ENCODE measurements around the gene MESP1. TPM values are rescaled to one million over a fixed set of nuclear protein-coding genes. Genes with fewer than 3 reads are reported as not detected.

Gene MESP1
- total and polyA plus RNA-seq, 5 donors = 3.4 to 8.3 (median 7.4) TPM

DNA sequence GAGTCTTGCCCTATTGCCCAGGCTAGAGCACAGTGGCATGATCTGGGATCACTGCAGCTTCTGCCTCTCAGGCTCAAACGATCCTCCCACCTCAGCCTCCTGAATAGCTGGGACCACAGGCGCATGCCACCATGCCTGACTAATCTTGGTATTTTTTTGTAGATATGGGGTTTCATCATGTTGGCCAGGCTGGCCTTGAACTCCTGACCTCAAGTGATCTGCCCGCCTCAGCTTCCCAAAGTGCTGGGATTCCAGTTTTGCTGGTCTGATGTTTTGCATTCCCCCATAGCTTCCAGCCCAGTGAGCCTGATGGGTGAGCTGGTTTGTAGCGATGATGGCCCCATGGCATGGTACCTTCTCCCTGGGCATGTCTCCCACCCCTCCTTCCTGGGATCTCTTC lies 4.7 kb upstream of the MESP1 start:
- no peak for ATAC-seq
- WGBS = 84% methylated on average over 4 of the region's 4 CpGs
- Histone ChIP-seq H3K4me1 (ENCODE audit: control insufficient read depth, insufficient read depth, low read length) (no peaks in the 10 kb centered on the region), H3K4me3 (ENCODE audit: low read length) (no peak overlapping the region), H3K27me3 (ENCODE audit: control insufficient read depth, insufficient read depth) (no peaks in the 10 kb centered on the region), H3K27ac (ENCODE audit: low read length) (no peak overlapping the region), H3K9me3 (ENCODE audit: control insufficient read depth, low read length) (no peaks in the 10 kb centered on the region)
- DNase-seq = no peak
- intact Hi-C loops (cut with DNase I) = no loop called here

DNA sequence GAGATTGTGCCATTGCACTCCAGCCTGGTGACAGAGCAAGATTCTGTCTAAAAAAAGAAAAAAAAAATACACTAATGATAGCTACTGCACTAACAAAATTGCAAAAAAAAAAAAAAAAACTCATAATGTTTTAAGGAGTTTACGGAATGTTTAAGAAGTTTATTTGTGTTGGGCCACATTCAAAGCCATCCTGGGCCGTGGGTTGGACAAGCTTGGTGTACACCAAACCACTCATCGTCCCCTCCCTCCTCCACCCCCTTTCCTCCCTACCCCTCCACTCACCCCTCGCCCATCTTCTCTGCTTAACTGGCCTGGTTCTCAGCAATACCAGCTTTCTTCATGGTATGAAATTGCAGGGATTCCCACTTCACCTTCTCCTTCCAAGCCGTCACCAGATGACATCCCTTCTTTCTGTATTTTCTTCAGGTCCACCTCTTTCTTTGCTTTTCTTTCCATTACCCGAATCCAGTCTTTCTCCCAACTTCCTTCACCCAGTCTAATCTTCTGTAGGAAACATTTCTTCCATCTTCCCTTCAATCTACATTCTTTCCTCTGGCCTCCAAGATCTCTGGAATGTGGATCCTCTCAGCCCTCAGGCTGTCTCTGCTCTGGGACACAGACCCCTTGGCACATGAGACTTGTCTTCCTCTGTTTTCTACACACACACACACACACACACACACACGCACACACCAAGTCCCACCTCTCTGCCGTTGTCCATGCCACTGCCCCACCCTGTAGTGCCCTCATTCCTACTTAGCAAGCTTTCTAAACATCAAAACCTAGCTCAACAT lies 3.5 kb upstream of the MESP1 start:
- H3K4me1 ChIP-seq (ENCODE audit: control insufficient read depth, insufficient read depth, low read length) = no peaks in the 10 kb centered on the region
- H3K27ac ChIP-seq (ENCODE audit: low read length) = no peak overlapping the region
- WGBS = 65% methylated on average over 8 of the region's 8 CpGs
- no peaks in the 10 kb centered on the region for H3K27me3 ChIP-seq (ENCODE audit: control insufficient read depth, insufficient read depth)
- no peaks in the 10 kb centered on the region for H3K9me3 ChIP-seq (ENCODE audit: control insufficient read depth, low read length)
- H3K4me3 ChIP-seq (ENCODE audit: low read length) = no peak overlapping the region
- no peak for ATAC-seq
- DNase-seq = no peak
- intact Hi-C loops (cut with DNase I) = no loop called here

DNA sequence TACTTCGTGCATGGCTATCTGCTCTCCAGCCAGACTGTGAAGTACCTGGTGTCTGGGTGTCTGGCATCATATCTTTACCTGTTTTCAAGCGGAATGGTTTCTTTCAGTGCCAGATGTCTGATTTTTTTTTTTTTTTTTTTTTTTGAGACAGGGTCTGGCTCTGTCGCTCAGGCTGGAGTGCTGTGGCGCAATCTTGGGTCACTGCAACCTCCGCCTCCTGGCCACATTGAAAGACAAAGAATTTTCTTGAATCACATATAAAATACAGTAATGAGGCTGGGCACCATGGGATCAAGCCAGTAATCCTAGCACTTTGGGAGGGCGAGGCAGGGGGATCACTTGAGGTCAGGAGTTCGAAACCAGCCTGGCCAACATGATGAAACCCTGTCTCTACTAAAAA lies 2.8 kb upstream of the MESP1 start:
- 81% methylated on average over 7 of the region's 7 CpGs for WGBS
- intact Hi-C loops (cut with DNase I) = no loop called here

GRCh38 chr15:89751748-89752147 lies 699 bp upstream of the MESP1 start:
- no peaks in the 10 kb centered on the region for H3K4me1 ChIP-seq (ENCODE audit: control insufficient read depth, insufficient read depth, low read length)
- H3K27ac ChIP-seq (ENCODE audit: low read length) = no peak overlapping the region
- no peak overlapping the region for H3K4me3 ChIP-seq (ENCODE audit: low read length)
- ATAC-seq = no peak
- WGBS = 90% methylated on average over 5 of the region's 5 CpGs
- no peaks in the 10 kb centered on the region for H3K27me3 ChIP-seq (ENCODE audit: control insufficient read depth, insufficient read depth)
- intact Hi-C loops (cut with DNase I) = no loop called here
- no peaks in the 10 kb centered on the region for H3K9me3 ChIP-seq (ENCODE audit: control insufficient read depth, low read length)
- no peak for DNase-seq

More for the DNA sequence above, 2.8 kb upstream of the MESP1 start:
- Histone ChIP-seq H3K9me3 (ENCODE audit: control insufficient read depth, low read length) (no peaks in the 10 kb centered on the region), H3K27ac (ENCODE audit: low read length) (no peak overlapping the region), H3K27me3 (ENCODE audit: control insufficient read depth, insufficient read depth) (no peaks in the 10 kb centered on the region), H3K4me1 (ENCODE audit: control insufficient read depth, insufficient read depth, low read length) (no peaks in the 10 kb centered on the region), H3K4me3 (ENCODE audit: low read length) (no peak overlapping the region)
- no peak for DNase-seq
- ATAC-seq = no peak

DNA sequence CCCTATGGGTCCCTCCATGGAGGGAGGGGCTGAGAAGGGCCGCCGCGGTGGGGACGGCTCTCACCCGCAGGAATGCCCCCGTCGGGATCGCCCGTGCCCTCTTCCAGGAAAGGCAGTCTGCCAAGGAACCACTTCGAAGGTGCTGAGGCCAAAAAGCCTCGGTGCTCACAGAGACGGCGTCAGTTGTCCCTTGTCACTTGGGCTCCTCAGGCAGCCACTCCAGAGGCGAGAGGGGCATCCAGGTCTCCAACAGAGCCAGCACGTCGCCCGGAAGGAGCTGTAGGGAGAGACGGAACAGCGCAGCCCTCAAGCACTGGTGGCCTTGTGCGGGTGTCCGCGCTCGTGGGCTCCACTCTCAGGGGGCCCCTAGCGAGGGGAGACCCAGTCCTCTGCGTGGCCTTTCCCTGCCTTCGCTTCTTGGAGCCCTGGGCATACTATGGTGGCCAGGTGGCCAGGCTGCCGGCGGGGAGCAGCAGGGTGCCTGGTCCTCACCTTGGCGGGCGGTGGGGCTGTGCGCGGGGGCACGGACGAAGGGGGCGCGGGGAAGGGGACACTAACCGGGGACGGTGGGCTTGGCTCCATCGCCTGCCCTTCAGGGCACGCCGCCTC lies 994 bp downstream of the MESP1 start:
- 4% methylated on average over 41 of the region's 41 CpGs for WGBS
- peak; percentile 17 for ATAC-seq
- no peaks in the 10 kb centered on the region for H3K9me3 ChIP-seq (ENCODE audit: control insufficient read depth, low read length)
- peak overlapping the region; percentile 26 for H3K4me3 ChIP-seq (ENCODE audit: low read length)
- H3K27me3 ChIP-seq (ENCODE audit: control insufficient read depth, insufficient read depth) = no peaks in the 10 kb centered on the region
- intact Hi-C loops (cut with DNase I) = no loop called here
- H3K4me1 ChIP-seq (ENCODE audit: control insufficient read depth, insufficient read depth, low read length) = no peaks in the 10 kb centered on the region
- H3K27ac ChIP-seq (ENCODE audit: low read length) = no peak overlapping the region
- peak in 1 of 3 donors; percentile 51 for DNase-seq

DNA sequence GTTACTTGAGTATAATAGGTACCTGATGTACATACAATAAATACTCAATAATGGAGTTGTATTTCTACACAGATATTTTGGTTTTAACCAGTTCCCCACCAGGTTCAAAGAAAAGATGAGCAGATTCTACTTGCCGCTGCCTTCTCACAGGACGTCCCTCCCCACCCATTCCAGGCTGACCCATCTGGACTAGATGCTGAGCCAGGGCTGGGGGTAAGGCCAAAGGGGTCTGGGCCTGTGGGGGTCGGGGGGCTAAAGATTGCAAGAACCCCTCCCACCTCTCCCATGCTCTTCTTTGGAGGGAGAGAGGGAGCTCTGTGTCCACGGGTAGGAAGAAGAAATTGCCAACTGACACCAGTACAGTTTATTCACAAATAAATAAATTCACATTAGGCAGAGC lies 1.5 kb downstream of the MESP1 start:
- intact Hi-C loops (cut with DNase I) = no loop called here
- H3K4me1 ChIP-seq (ENCODE audit: control insufficient read depth, insufficient read depth, low read length) = no peaks in the 10 kb centered on the region
- no peaks in the 10 kb centered on the region for H3K9me3 ChIP-seq (ENCODE audit: control insufficient read depth, low read length)
- H3K27ac ChIP-seq (ENCODE audit: low read length) = no peak overlapping the region
- no peak for ATAC-seq
- WGBS = 70% methylated on average over 4 of the region's 4 CpGs
- no peaks in the 10 kb centered on the region for H3K27me3 ChIP-seq (ENCODE audit: control insufficient read depth, insufficient read depth)
- DNase-seq = no peak
- H3K4me3 ChIP-seq (ENCODE audit: low read length) = no peak overlapping the region

DNA sequence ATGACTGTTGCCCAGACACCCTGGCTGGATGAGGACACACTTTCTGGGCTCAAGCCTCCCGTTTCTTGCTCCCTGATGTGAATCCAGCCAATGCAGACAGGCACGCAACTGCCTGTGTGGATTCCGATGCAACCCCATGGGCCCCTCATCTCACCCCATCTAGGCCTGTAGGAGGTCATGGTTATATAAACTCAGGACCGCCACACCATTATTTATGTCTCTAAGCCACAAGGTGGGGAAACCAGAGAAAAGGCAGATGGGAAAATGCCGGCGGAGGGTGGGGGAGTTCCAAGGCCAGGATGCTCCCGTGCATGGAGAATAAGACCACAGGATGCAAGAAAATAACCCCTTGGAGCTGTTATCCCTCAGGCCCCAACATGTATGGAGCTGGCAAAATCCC lies 2.0 kb downstream of the MESP1 start:
- intact Hi-C loops (cut with DNase I) = no loop called here
- Histone ChIP-seq H3K27ac (ENCODE audit: low read length) (no peak overlapping the region), H3K27me3 (ENCODE audit: control insufficient read depth, insufficient read depth) (no peaks in the 10 kb centered on the region), H3K9me3 (ENCODE audit: control insufficient read depth, low read length) (no peaks in the 10 kb centered on the region), H3K4me1 (ENCODE audit: control insufficient read depth, insufficient read depth, low read length) (no peaks in the 10 kb centered on the region), H3K4me3 (ENCODE audit: low read length) (no peak overlapping the region)
- DNase-seq = no peak
- ATAC-seq = no peak
- 81% methylated on average over 7 of the region's 7 CpGs for WGBS

- intact Hi-C loops (cut with DNase I) = no loop called here
- Histone ChIP-seq H3K27me3 (ENCODE audit: control insufficient read depth, insufficient read depth) (no peaks in the 10 kb centered on the region), H3K4me3 (ENCODE audit: low read length) (no peak overlapping the region), H3K27ac (ENCODE audit: low read length) (no peak overlapping the region), H3K9me3 (ENCODE audit: control insufficient read depth, low read length) (no peaks in the 10 kb centered on the region), H3K4me1 (ENCODE audit: control insufficient read depth, insufficient read depth, low read length) (no peaks in the 10 kb centered on the region)
- no peak for DNase-seq
- 52% methylated on average over 28 of the region's 28 CpGs for whole genome bisulfite sequencing
- ATAC-seq = no peak
These were observed 3.1 kb downstream of the MESP1 start for GRCh38 chr15:89747708-89748682.

DNA sequence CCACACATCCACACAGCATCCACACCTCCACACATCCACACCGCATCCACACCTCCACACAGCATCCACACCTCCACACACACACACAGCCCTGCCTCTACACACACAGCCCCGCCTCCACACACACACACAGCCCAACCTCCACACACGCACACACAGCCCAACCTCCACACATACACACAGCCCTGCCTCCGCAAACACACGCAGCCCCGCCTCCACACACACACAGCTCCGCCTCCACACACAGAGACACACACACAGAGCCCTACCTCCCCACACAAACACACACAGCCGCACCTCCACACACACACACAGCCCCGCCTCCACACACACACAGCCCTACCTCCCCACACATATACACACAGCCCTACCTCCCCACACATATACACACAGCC lies 4.7 kb downstream of the MESP1 start:
- H3K9me3 ChIP-seq (ENCODE audit: control insufficient read depth, low read length) = no peaks in the 10 kb centered on the region
- DNase-seq (no peak), ATAC-seq (no peak)
- H3K4me3 ChIP-seq (ENCODE audit: low read length) = no peak overlapping the region
- H3K27ac ChIP-seq (ENCODE audit: low read length) = no peak overlapping the region
- H3K4me1 ChIP-seq (ENCODE audit: control insufficient read depth, insufficient read depth, low read length) = no peaks in the 10 kb centered on the region
- WGBS = 78% methylated on average over 9 of the region's 9 CpGs
- intact Hi-C loops (cut with DNase I) = no loop called here
- H3K27me3 ChIP-seq (ENCODE audit: control insufficient read depth, insufficient read depth) = no peaks in the 10 kb centered on the region

GRCh38 chr15:89745768-89746167 lies 5.3 kb downstream of the MESP1 start:
- DNase-seq = no peak
- Histone ChIP-seq H3K4me3 (ENCODE audit: low read length) (no peak overlapping the region), H3K27ac (ENCODE audit: low read length) (no peak overlapping the region), H3K27me3 (ENCODE audit: control insufficient read depth, insufficient read depth) (no peaks in the 10 kb centered on the region), H3K4me1 (ENCODE audit: control insufficient read depth, insufficient read depth, low read length) (no peaks in the 10 kb centered on the region), H3K9me3 (ENCODE audit: control insufficient read depth, low read length) (no peaks in the 10 kb centered on the region)
- intact Hi-C loops (cut with DNase I) = no loop called here
- 85% methylated on average over 1 of the region's 1 CpG for WGBS
- ATAC-seq = no peak

DNA sequence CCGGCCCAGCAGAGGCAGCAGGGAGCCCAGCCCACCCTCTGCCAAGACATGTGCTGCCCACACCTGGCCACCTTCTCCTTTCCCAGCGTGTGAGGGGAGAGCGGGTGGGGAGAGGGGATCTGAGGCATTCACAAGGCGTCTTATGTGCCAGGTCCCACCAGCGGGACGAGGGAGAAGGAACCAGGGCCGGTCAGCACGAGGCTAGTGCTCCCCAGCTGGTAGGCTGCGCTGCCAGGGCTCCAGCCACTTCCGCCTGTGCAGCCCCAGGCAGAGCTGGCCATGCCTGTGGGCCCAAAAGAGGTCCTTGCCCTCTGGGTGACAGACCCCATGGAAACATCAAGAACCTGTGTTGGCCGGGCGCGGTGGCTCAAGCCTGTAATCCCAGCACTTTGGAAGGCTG lies 5.9 kb downstream of the MESP1 start:
- 77% methylated on average over 13 of the region's 13 CpGs for WGBS
- Histone ChIP-seq H3K27ac (ENCODE audit: low read length) (no peak overlapping the region), H3K4me3 (ENCODE audit: low read length) (no peak overlapping the region), H3K27me3 (ENCODE audit: control insufficient read depth, insufficient read depth) (no peaks in the 10 kb centered on the region), H3K4me1 (ENCODE audit: control insufficient read depth, insufficient read depth, low read length) (peaks cover 1% of the 10 kb centered on the region), H3K9me3 (ENCODE audit: control insufficient read depth, low read length) (no peaks in the 10 kb centered on the region)
- intact Hi-C loops (cut with DNase I) = no loop called here
- DNase-seq (no peak), ATAC-seq (no peak)
